Brain pericyte (primary cell): ENCODE measurements around the gene ORC2.
A peak's percentile ranks its signal among the peaks of the same experiment; 100 is the strongest.
"Not testable (repeated sequence)": the region's sequence is repeated elsewhere in the genome, so short reads cannot be mapped to it uniquely, and the experiment has no call there.

Experiments used
- DNase-seq: peaks from one replicate; pipeline ENCODE4 v3.0.0-alpha.2; 2012; ENCODE audit warnings: low read depth, low spot score

The ORC2 gene

DNA sequence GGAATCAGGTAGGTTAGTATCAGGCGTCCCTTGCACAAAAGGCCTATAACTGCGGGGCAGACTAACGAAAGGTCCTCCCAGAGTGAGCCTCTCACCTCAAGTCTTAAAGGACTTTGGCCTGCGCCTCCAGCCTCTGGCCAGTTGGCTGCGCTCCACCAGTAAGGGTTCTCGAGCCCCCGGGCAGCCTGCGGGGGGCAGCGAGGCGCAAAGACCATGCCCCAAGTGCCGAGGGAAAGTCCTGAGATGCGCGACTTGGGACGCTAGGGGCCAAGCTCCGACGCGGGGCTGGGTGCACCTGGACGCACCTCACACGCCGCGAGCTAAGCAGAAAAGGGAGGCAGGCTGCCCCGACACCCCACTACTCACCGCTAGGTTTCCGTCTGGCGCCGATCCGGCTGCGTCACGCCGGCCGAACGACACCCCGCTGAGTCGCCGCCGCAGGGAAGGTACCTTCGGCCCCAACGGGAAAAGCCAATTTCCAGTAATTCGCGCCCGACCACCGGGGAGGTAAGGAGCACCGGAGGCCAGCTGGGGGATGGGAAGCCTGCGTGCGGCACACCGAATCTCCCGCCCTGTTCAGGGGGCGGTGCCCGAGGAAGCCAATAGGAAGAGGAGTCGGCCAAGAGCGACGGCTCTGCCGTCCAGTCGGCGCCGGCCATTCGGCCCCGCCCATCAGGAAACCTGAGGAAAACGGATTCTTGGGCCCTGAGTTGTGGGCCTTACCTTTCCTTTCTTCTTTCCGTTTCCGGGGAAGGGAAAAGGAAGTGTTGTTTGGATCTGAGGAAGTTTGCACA, at the start of gene ORC2:
ORC2 (minus strand) TSS at position 537 of the 794 bp plus-strand sequence. CDS start 5,537 bp downstream, outside the sequence.
- DNase-seq: peak; percentile 80

DNA sequence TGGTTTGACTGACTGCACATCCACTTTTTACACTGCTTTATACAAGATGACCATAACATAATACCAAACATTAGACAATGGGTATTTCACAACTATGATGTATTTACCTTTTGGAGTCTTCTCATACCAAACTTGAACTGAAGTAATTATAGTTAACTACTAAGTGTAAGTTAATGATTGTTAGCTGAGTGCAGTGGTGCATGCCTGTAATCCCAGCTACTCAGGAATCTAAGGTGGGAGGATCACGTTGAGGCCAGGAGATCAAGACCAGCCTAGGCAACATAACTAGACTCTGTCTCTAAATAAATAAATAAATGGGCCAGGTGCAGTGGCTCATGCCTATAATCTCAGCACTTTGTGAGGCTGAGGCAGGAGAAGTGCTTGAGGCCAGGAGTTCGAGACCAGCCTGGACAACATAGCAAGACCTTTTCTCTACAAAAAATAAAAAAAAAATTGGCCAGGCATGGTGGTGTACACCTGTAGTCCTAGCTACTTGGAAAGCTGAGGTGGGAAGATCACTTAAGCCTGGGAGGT, 44.9 kb upstream of the ORC2 start:
- DNase-seq: no peak

DNA sequence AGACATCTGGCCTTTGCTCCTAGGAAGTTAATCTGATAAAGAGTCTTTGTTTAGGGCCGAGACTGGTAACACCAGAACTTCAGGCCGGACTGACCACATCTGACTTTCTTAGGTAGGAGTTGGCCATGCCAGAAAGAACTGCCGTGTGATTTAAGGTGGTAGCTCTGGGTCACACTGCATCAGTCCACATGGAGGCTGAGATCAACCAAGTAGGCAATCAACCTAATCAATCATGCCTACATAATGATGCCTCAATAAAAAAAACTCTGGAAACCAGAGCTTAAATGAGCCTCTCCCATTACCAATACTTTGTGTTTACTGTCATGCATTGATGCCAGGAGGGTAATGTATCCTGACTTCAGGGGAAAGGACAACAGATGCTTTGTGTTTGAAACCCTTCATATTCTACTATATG, 44.1 kb upstream of the ORC2 start:
- DNase-seq: no peak

DNA sequence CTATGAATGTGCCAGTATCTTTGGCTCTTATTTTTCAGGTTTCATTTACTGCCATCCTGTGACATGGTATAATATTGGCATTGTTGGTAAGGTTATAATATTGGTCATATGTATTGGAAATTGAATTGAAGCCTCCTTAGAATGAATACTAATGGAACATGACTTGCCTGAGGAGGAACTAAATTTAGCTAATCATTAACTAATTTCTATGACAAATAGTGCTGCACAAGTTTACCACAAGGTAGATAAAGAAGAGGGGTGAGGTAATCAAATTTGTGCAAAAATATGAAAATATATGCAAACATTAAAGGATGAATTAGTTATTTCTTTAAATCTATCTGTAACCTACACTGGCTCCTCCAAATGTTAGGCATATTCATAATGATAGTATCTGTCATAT, 43.2 kb upstream of the ORC2 start:
- no peak for DNase-seq

DNA sequence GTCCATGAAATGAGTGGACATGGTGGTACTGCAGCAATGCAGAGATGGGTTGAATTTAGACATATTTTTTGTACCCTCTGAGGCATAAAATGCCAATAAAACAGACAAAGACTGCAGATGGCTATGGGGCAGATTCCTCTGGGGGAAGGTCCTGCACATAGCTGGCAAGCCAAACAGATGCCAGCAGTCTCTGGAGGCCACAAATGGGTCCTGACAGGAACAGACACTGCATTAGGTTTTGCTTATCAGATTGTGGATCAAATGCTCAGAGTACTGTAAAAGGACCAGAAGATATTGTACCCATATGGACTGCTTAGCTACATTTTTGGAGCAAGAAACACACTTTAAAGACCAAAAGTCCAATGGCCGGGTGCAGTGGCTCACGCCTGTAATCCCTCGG, 40.9 kb upstream of the ORC2 start:
- DNase-seq: no peak

DNA sequence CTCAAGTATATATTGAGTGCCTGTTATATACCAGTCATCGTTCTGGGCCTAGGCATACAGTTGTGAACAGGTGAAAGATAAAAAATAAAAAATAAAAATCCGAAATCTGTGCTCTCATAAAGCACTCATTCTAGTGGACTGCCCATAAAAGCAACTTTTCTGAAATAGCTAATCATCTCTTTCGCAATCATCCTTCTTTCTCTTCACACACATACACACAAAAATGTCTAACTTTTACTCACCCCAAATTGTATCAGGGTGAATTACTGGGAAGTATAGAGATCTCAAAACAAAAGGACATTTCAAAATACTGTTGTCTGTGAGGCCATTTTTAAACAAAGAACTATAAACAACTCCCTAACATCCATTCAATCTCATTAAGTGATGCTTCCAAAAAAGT, 29.6 kb upstream of the ORC2 start:
- no peak for DNase-seq

DNA sequence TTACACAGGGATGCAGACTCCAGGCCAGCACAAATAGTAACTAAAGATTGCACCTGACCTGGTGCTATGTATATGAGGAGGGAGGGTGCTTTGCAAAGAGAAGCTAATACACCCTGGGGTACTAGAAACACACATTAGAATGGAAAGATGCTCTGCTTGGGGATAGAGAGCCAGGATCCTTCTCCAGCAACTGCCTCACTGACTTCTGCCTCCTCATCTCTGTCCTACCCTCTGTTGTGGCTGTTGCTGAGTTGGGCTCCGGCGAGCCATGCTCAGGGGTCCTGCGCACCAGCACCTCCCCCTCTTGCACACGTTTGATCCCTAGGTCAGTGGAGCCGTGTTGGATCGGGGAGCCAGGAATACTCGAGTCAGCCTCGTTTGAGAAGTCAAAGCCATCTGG, 23.7 kb upstream of the ORC2 start:
- DNase-seq: no peak

DNA sequence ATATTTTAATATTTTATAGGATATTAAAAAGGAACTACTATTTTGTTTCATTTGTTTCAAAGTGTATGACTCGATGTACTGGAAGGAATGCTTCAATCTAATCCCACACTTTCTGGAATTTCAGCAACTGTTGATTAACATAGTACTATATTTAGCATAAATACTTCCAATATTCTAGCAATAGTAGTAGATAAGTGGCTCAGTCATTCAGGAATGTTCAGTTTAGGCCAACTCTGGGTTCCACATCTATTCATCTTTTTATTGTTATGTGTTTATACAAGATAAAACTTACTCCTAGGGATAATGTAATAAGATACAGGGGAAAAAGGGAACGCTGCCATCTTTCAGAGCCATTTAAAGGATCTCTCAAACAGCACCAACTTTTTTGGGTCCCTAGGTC, 22.3 kb upstream of the ORC2 start:
- DNase-seq: no peak

DNA sequence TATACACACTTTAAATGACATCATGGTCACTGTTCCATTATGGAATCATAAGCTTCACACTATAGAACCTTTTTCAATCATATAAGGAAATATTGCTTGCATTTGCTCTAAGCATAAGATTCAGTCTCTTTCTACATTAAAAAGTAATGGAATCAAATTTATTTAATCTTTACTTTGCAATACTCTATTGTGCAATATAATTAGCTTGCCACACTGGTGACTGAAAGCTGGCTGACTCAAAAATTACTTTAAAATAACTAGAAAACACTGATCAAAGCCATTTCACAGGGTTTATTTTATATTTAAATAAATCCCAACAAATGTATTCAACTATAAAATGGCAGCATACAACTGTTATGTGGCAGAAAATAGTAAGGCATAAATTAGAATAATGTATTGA, 13.2 kb upstream of the ORC2 start:
- no peak for DNase-seq

DNA sequence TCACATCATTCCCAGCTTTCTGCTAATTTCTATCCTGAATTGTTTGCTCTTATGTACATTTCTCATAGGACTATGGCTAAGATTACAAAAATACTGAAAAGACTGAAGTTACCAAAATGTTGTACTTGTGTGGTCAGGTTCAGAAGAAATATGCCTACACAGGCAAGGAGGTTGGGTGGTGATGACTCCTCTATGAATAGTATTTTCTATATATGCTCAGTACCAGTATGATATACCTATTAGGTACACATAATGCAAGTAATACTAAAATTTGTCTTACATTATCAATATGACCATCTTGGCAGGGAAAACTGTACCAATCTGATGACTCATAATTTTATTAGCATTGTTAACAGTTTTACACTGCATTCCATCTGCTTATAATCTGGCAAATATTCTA, 12.2 kb upstream of the ORC2 start:
- DNase-seq: no peak

DNA sequence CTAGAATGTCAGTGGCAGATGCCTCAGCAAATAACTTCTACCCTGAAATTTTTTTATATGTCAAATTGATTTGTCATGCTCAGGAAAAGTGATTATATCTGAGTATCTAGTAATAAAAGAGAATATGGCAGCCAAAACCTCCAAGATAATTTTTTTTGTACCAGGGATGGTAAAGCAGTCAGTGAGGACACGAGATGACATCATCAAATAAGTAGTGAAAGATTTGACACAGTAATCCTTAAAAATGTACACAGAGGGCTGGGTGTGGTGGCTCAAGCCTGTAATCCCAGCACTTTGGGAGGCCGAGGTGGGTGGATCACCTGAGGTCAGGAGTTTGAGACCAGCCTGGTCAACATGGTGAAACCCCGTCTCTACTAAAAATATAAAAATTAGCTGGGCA, 6.6 kb upstream of the ORC2 start:
- DNase-seq: not testable (repeated sequence)

DNA sequence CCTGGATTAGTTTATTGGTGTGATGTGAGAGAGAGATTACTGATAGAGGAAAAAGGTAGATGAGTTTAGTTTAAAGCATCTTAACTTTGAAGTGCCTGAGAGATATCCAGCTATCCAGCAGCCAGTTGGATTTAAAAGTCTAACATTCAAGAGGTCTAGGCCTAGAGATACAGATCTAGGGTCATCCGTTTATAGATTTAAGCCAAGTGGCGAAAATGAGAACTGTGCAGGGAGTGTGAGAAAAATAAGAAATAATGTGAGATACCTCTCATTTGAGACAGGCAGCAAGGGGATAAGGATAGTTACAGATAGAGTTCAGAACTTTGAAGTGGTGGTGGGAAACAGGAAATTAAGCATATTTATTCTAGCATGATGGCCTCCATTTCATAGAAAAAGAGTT, 5.3 kb upstream of the ORC2 start:
- DNase-seq: no peak

DNA sequence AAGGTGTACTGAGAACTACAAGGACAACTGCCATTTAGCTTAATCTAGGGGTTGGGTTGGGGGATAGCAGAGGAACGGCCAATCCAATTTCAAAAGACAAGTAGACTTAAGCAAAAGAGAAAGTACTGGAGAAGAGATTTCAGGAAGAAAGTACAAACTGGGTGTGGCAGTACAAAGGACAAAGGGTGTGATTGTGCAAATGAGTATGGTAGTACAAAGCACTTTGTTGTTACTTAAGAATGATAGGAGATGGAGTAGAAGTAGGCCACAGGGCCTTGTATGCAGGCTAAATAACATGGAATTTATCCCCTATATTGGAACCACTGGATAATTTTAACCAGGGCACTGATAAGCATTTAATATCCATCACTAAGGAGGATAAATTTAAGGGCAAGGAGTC, 4.7 kb upstream of the ORC2 start:
- no peak for DNase-seq

DNA sequence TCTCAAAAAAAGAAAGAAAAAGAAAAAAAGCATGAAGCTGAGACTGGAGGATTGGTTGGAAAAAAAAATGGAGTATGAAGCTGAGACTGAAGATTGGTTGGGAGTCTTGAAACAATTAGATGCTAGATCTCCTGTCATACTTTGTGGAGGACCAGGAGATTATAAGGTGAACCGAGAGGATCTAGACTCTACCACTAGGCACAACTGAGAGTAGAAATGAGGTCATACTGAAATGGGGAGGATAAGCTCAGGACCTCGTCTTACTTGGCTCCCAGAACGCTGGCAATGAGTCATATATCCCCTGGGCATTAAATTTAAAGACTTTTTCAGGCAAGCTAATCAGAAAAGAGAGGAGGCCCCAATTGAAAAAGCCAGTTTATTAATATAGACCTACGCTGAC, 3.3 kb upstream of the ORC2 start:
- peak; percentile 7 for DNase-seq

DNA sequence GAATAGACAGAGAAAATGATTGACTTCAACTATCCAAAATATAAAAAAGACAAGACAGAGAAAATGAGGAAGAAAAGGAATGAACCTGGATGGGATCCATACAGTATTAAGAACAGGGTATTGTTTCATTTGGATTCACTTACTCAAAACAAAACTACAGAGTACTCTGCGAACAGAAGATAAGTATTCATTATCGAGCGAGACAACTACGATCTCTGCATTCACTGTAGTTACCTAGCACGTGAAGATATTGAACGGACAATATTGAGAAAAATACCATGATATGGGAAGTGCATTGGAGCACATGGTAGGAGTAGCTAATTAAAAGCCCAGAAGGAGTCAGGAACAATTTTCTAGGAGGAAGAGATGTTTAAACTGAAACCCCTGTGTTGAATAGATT, 1.0 kb upstream of the ORC2 start:
- DNase-seq: no peak

DNA sequence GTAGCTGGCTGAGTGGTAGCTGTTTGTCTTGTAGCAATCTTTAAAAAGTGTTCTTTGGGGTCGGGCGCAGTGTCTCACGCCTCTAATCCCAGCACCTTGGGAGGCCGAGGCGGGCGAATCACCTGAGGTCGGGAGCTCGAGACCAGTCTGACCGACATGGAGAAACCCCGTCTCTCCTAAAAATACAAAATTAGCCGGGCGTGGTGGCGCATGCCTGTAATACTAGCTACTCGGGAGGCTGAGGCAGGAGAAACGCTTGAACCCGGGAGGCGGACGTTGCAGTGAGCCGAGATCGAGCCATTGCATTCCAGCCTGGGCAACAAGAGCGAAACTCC, 425 bp upstream of the ORC2 start:
- not testable (repeated sequence) for DNase-seq

DNA sequence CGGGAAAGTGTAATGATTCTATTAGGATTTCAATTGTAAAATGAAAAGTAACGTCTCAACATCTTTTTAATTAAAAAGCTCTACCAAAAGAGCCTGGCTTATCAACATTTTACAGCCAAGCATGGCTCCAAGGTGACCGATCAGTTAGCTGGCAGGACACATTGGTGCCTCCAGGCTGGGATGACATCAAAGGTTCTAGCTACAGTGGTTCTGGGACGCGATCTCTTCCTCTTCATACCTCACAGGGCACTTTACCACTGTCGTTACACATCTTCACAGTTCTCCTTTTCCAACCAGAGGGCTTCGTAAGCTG, 693 bp downstream of the ORC2 start:
- no peak for DNase-seq

DNA sequence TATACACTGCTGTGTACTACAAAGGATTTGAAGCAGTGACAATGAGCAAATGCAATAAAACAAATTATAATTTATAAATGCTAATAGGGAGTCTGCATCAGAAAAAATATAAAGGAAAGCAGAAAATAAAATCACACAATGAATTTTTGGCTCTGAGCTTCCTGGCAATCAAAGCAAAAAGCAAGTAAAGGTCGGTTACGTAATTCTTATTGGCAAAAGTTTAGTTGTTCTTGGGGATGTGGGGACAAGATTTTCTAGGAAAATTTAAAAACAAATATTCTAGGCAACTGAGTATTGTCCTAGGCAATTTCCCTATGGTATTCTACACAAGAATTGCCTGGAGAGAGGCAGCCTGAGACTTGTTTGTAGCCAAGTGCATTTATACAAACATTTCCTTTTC, 1.8 kb downstream of the ORC2 start:
- DNase-seq: no peak

DNA sequence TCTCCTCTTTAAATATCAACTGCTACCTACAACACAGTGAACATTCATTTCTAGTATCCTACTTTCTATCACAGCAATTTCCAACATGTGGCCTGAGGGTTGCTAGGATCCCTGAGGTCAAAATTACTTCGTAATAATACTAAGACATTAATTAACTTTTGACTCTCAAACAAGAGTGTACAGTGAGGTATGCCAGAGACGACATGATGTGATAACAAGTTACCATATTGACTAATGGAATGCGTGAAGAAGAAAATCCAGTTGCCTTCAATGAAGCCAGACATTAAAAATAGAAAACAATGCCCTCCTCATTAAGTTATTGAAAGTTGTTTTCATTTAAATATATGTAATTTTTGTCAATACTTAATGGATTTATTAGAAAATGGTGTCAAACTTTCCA, 13.1 kb downstream of the ORC2 start:
- DNase-seq: no peak

DNA sequence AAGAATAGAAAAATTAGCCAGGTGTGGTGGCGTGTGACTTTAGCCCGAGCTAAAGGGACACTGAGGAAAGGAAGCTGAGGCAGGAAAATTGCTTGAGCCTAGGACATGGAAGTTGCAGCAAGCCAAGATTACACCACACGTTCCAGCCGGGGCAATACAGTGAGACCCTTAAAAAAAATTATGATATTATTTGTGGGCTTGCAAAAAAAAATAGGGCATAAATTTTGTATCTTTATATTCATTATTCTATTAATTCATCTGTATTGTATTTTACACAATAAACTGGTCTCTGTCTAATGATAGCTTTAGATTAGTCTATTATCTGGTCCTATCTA, 18.1 kb downstream of the ORC2 start:
- no peak for DNase-seq

DNA sequence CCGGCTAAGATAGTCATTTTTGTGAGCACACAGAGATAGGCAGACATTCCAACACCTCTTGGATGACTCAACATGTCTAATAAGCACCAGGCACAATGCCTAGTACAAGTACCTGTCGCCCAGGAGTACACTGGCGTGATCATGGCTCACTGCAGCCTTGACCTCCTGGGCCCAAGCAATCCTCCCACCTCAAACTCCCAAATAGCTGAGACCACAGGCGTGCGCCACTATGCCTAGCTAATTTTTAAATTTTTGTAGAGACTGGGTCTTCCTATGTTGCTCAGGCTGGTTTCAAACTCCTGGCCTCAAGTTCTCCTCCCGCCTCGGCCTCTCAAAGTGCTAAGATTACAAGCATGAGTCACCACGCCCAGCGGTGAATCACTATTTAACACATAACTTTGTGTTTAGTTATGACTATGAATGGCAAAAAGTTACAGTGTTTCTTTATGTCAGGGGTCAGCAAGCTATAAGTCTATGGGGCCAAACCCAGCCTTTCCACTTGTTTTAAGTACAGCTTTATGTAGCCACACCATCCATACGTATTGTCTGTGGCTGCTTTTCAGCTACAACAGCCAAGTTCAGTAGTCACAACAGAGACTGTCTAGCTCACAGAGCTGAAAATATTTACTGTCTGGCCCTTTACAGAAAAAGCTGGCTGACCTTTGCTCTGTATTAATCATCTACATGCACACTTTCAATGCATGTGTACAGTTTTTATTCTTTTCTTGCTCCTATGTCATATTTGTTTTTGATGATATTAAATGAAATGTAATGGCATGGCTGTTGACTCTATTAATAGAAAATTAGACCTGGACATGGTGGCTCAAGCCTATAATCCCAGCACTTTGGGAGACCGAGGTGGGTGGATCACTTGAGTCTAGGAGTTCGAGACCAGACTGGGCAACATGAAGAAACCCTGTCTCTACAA, 18.7 kb downstream of the ORC2 start:
- peak; percentile 46 for DNase-seq

DNA sequence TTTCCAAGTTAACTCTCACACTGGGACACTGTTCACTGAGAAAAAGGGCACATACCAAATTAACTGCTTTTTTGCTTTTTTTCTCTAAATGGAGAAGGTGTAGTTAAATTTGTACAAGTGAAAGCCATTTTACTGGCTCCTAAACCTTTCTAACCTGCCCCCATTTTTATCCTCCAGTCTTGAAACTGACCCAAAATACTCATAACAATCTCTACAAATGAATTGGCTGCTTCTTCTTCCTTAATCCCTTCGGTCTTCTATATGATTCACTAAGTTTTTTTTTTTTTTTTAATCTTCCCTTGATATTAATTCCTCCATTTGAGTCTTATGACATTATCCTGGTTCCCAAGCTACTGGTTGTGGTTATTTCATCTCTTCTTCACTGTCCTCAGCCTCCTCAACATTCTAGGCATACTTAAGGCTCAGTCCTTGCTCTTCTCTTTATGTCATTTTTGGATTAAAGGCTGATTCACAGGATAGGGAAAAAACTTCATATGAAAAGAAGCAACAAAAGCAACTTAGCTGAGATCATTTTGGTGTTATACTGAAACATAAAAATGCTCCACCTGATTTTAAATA, 19.8 kb downstream of the ORC2 start:
- DNase-seq: no peak

DNA sequence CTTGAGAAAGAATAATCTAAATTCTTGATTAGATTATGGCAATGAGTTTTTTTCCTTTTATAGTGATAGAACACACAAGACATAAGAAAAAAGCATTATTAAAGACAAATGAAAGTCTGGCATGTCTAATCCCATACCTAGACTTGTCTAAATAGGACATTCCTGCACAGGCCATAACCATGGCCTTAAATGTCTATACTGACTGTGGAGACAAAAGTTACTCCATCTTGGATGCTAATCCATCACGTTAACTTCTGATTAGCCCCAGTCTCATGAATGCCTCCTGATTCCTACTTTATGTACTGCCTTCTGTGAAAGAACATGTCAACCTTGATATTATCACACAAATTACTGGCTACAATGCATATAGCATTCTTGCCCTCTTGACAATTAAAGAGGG, 23.6 kb downstream of the ORC2 start:
- DNase-seq: no peak
